Pulmonary artery endothelial cell (primary cell): ENCODE measurements around the gene ARHGAP44. TPM values are rescaled to one million over a fixed set of nuclear protein-coding genes. Genes with fewer than 3 reads are reported as not detected.

Experiments used
- DNase-seq: peaks from one replicate; pipeline ENCODE4 v3.0.0-alpha.2; 2011; ENCODE audit warnings: low read depth, low spot score
- total RNA-seq: library from RNA; depleted of rRNA; stranded (reverse); fragments of >200 nt; gene quantifications from 2 replicates; pipeline ENCODE4 v1.2.3, GENCODE V29; 2014

ARHGAP44 gene
- total RNA-seq = 0.28 and 0.53 TPM in 2 replicates

- DNase-seq = no peak
These were observed at the start of gene ARHGAP44 for GRCh38 chr17:12789481-12790248. Gene ARHGAP44, plus strand, starts transcription at chr17:12789498. Its CDS starts 341 bp downstream, at chr17:12789839.

GRCh38 chr17:12739500-12739899 lies 49.8 kb upstream of the ARHGAP44 start:
- DNase-seq = no peak

GRCh38 chr17:12743046-12743445 lies 46.3 kb upstream of the ARHGAP44 start:
- DNase-seq = no peak

GRCh38 chr17:12744298-12744697 lies 45.0 kb upstream of the ARHGAP44 start:
- DNase-seq = no peak

GRCh38 chr17:12744786-12745185 lies 44.5 kb upstream of the ARHGAP44 start:
- DNase-seq = no peak

GRCh38 chr17:12745486-12745885 lies 43.8 kb upstream of the ARHGAP44 start:
- DNase-seq = no peak

GRCh38 chr17:12756786-12757185 lies 32.5 kb upstream of the ARHGAP44 start:
- DNase-seq = no peak

GRCh38 chr17:12759090-12759489 lies 30.2 kb upstream of the ARHGAP44 start:
- no peak for DNase-seq

GRCh38 chr17:12765548-12765947 lies 23.8 kb upstream of the ARHGAP44 start:
- no peak for DNase-seq

- DNase-seq = no peak
These were observed 21.0 kb upstream of the ARHGAP44 start for GRCh38 chr17:12768255-12768654.

GRCh38 chr17:12769981-12770380 lies 19.3 kb upstream of the ARHGAP44 start:
- no peak for DNase-seq

GRCh38 chr17:12773153-12773552 lies 16.1 kb upstream of the ARHGAP44 start:
- no peak for DNase-seq

- no peak for DNase-seq
These were observed 220 bp upstream of the ARHGAP44 start for GRCh38 chr17:12789075-12789480.

- DNase-seq = no peak
These were observed 1.2 kb downstream of the ARHGAP44 start for GRCh38 chr17:12790249-12791106.

GRCh38 chr17:12794919-12795532 lies 5.7 kb downstream of the ARHGAP44 start:
- DNase-seq = no peak

- no peak for DNase-seq
These were observed 11.6 kb downstream of the ARHGAP44 start for GRCh38 chr17:12800855-12801365.

- no peak for DNase-seq
These were observed 17.3 kb downstream of the ARHGAP44 start for GRCh38 chr17:12806630-12807029.

- no peak for DNase-seq
These were observed 19.4 kb downstream of the ARHGAP44 start for GRCh38 chr17:12808723-12809122.

- DNase-seq = no peak
These were observed 23.6 kb downstream of the ARHGAP44 start for GRCh38 chr17:12812877-12813276.

GRCh38 chr17:12813664-12814063 lies 24.4 kb downstream of the ARHGAP44 start:
- no peak for DNase-seq

GRCh38 chr17:12814718-12815117 lies 25.4 kb downstream of the ARHGAP44 start:
- no peak for DNase-seq

GRCh38 chr17:12815642-12816141 lies 26.4 kb downstream of the ARHGAP44 start:
- no peak for DNase-seq
